ENCODE data around the gene TALDO1.

Gene TALDO1

GRCh38 chr11:770642-771616, 23.7 kb downstream of the TALDO1 start:
- no peak for DNase-seq

- no peak for DNase-seq
These were observed 24.4 kb downstream of the TALDO1 start for GRCh38 chr11:771617-772204.

GRCh38 chr11:772429-773390, 25.4 kb downstream of the TALDO1 start:
- no peak for DNase-seq

GRCh38 chr11:773425-773824, 26.2 kb downstream of the TALDO1 start:
- no peak for DNase-seq

- DNase-seq, result no peak
These were observed 26.6 kb downstream of the TALDO1 start for GRCh38 chr11:773830-774229.

- DNase-seq, result no peak
These were observed 27.8 kb downstream of the TALDO1 start for GRCh38 chr11:774873-775592.

GRCh38 chr11:776263-776560, 28.9 kb downstream of the TALDO1 start:
- no peak for DNase-seq

- no peak for DNase-seq
These were observed 29.5 kb downstream of the TALDO1 start for GRCh38 chr11:776561-777287.

- peak in 1 of 2 experiments; percentile 35 for DNase-seq
These were observed 30.3 kb downstream of the TALDO1 start, which contains the start of gene GATD1 for GRCh38 chr11:777288-778255. GATD1 (minus strand) TSS chr11:777487; CDS start chr11:777462, 25 bp downstream.

- DNase-seq, result no peak
These were observed 32.0 kb downstream of the TALDO1 start for GRCh38 chr11:778976-779954.

GRCh38 chr11:779955-780532, 32.8 kb downstream of the TALDO1 start:
- no peak for DNase-seq

GRCh38 chr11:782264-783174, 35.3 kb downstream of the TALDO1 start:
- no peak for DNase-seq

GRCh38 chr11:783581-784015, 36.3 kb downstream of the TALDO1 start:
- DNase-seq, result peak; percentile 80 to 94

- no peak for DNase-seq
These were observed 39.2 kb downstream of the TALDO1 start for GRCh38 chr11:786235-787083.

GRCh38 chr11:787084-787675, 39.9 kb downstream of the TALDO1 start:
- no peak for DNase-seq

GRCh38 chr11:788009-788640, 40.9 kb downstream of the TALDO1 start:
- DNase-seq, result no peak
